H1 (cell line): ENCODE results near the gene HNF1B. TPM values are rescaled to one million over a fixed set of nuclear protein-coding genes. Genes with fewer than 3 reads are reported as not detected.

Experiments used
- CTCF ChIA-PET: fragments of 300-600 bp; sonication (Branson Sonifier 250); formaldehyde crosslinking; loops from one replicate; lab custom pipeline; 2021; ENCODE audit not compliant: partially characterized antibody; lab: Charles Lee
- POLR2A ChIA-PET: fragments of 300-600 bp; sonication (Branson Sonifier 250); formaldehyde crosslinking; loops from one replicate; lab custom pipeline; 2021; ENCODE audit warnings: inconsistent platforms; ENCODE audit not compliant: partially characterized antibody; lab: Charles Lee
- DNase-seq, 2 experiments: peaks; one replicate each; pipeline versions ENCODE4 v3.0.0 to v3.0.0-alpha.2; 2010 to 2022; ENCODE audit warnings: low spot score in 2 of 2, low read depth in 1 of 2, mixed read lengths in 1 of 2
- FAIRE-seq: peaks from 2 replicates; lab custom pipeline; 2011; peaks lifted over from hg19 to GRCh38; lab: Jason Lieb, UNC
- H2AFZ ChIP-seq: 2 replicates; pipeline ENCODE4 v1.8.1; 2012; ENCODE audit warnings: low read length, inconsistent platforms
- H2AK5ac ChIP-seq: 2 replicates; pipeline ENCODE4 v1.6.1; 2013; ENCODE audit warnings: low read depth, low read length
- H2BK120ac ChIP-seq: replicated peaks from 2 replicates; pipeline ENCODE3; 2013; ENCODE audit warnings: low read depth, low read length, inconsistent platforms
- H2BK12ac ChIP-seq: 2 replicates; pipeline ENCODE4 v1.6.1; 2013; ENCODE audit warnings: low read depth, low read length
- H2BK15ac ChIP-seq: 2 replicates; pipeline ENCODE4 v1.6.1; 2013; ENCODE audit warnings: low read length
- H2BK20ac ChIP-seq: 2 replicates; pipeline ENCODE4 v1.6.1; 2013; ENCODE audit warnings: low read length
- H2BK5ac ChIP-seq: 2 replicates; pipeline ENCODE4 v1.6.1; 2013; ENCODE audit warnings: low read depth, low read length
- H3K14ac ChIP-seq: 2 replicates; pipeline ENCODE4 v1.6.1; 2013; ENCODE audit warnings: inconsistent platforms; ENCODE audit not compliant: insufficient read length
- H3K18ac ChIP-seq: 2 replicates; pipeline ENCODE4 v1.6.1; 2013; ENCODE audit warnings: low read length; ENCODE audit errors: extremely low read depth
- H3K23ac ChIP-seq: 2 replicates; pipeline ENCODE4 v1.6.1; 2013; ENCODE audit warnings: inconsistent platforms; ENCODE audit not compliant: insufficient read length
- H3K23me2 ChIP-seq: 2 replicates; pipeline ENCODE4 v1.6.1; 2013; ENCODE audit warnings: low read depth, low read length
- H3K27ac ChIP-seq: 2 replicates; pipeline ENCODE4 v1.6.1; 2011; ENCODE audit warnings: low read depth, low read length, inconsistent platforms
- H3K27me3 ChIP-seq, 4 experiments: replicated peaks in 1 of 4; 1 replicate in 1 of 4; 2 replicates in 3 of 4; pipeline versions ENCODE4 v1.6.1 to v1.8.1; 2011 to 2013; ENCODE audit warnings: low read length in 3 of 4, mild to moderate bottlenecking in 3 of 4, inconsistent platforms in 2 of 4, mixed read lengths in 2 of 4, moderate library complexity in 1 of 4; ENCODE audit not compliant: control insufficient read depth in 3 of 4, insufficient read depth in 3 of 4; ENCODE audit errors: extremely low read depth in 1 of 4
- H3K36me3 ChIP-seq, 4 experiments: 2 replicates each; pipeline versions ENCODE4 v1.6.1 to v1.8.1; 2011 to 2013; ENCODE audit warnings: mild to moderate bottlenecking in 4 of 4, low read length in 3 of 4, moderate library complexity in 2 of 4, control low read depth in 1 of 4, inconsistent platforms in 1 of 4; ENCODE audit not compliant: insufficient read depth in 4 of 4, control insufficient read depth in 2 of 4
- H3K4ac ChIP-seq: replicated peaks from 2 replicates; pipeline ENCODE3; 2013; ENCODE audit warnings: low read length, low read depth, mixed read lengths, inconsistent platforms; ENCODE audit not compliant: insufficient read length
- H3K4me1 ChIP-seq, 4 experiments: replicated peaks in 1 of 4; 1 replicate in 1 of 4; 2 replicates in 3 of 4; pipeline versions ENCODE4 v1.6.1 to v1.8.1; 2011 to 2013; ENCODE audit warnings: low read length in 3 of 4, inconsistent platforms in 2 of 4, mixed read lengths in 1 of 4; ENCODE audit not compliant: insufficient read depth in 4 of 4, control insufficient read depth in 3 of 4
- H3K4me2 ChIP-seq, 2 experiments: 2 replicates each; pipeline versions ENCODE4 v1.6.1 to v1.8.1; 2011 to 2013; ENCODE audit warnings: low read depth in 2 of 2, low read length in 2 of 2, control low read depth in 1 of 2, inconsistent platforms in 1 of 2, mild to moderate bottlenecking in 1 of 2; ENCODE audit not compliant: insufficient read depth in 1 of 2
- H3K4me3 ChIP-seq, 4 experiments: fragments of 200-600, 300-600 bp in 1 of 4; sonication (generic), shearing (Covaris generic), sonication (Bioruptor Twin) in 1 of 4; 2 replicates each; pipeline versions ENCODE4 v1.5.1 to v1.8.1; 2011 to 2016; ENCODE audit warnings: low read length in 4 of 4, low read depth in 3 of 4, control low read depth in 2 of 4, inconsistent platforms in 2 of 4, mild to moderate bottlenecking in 2 of 4, mixed read lengths in 1 of 4, moderate library complexity in 1 of 4; ENCODE audit not compliant: insufficient read depth in 2 of 4; ENCODE audit errors: extremely low read depth in 1 of 4
- H3K56ac ChIP-seq: replicated peaks from 2 replicates; pipeline ENCODE3; 2013; ENCODE audit warnings: low read depth, mild to moderate bottlenecking, mixed read lengths, low read length, inconsistent platforms; ENCODE audit not compliant: insufficient read length
- H3K79me1 ChIP-seq: 2 replicates; pipeline ENCODE4 v1.6.1; 2013; ENCODE audit warnings: low read depth, low read length, control low read depth
- H3K79me2 ChIP-seq, 2 experiments: 2 replicates each; pipeline versions ENCODE4 v1.6.1 to v1.8.1; 2012 to 2013; ENCODE audit warnings: low read length in 2 of 2, mild to moderate bottlenecking in 2 of 2, inconsistent platforms in 1 of 2; ENCODE audit not compliant: insufficient read depth in 2 of 2, control insufficient read depth in 1 of 2
- H3K9ac ChIP-seq, 4 experiments: replicated peaks in 1 of 4; 1 replicate in 1 of 4; 2 replicates in 3 of 4; pipeline versions ENCODE4 v1.6.1 to v1.8.1; 2011 to 2013; ENCODE audit warnings: low read depth in 3 of 4, low read length in 3 of 4, control low read depth in 2 of 4, mild to moderate bottlenecking in 2 of 4, moderate library complexity in 2 of 4, inconsistent platforms in 1 of 4; ENCODE audit errors: extremely low read depth in 1 of 4
- H3K9me3 ChIP-seq, 2 experiments: 2 replicates each; pipeline versions ENCODE4 v1.6.1 to v1.8.1; 2012 to 2013; ENCODE audit warnings: mild to moderate bottlenecking in 2 of 2, moderate library complexity in 2 of 2, control low read depth in 1 of 2, inconsistent platforms in 1 of 2, low read depth in 1 of 2, low read length in 1 of 2, mixed read lengths in 1 of 2; ENCODE audit not compliant: insufficient read depth in 2 of 2
- H4K20me1 ChIP-seq, 2 experiments: replicated peaks in 1 of 2; 2 replicates each; pipeline versions ENCODE3 to v1.8.1; 2011 to 2013; ENCODE audit warnings: inconsistent platforms in 2 of 2, low read length in 2 of 2, mild to moderate bottlenecking in 1 of 2; ENCODE audit not compliant: insufficient read depth in 2 of 2, control insufficient read depth in 1 of 2
- H4K5ac ChIP-seq: 2 replicates; pipeline ENCODE4 v1.6.1; 2013; ENCODE audit warnings: low read length, low read depth, mixed read lengths, inconsistent platforms; ENCODE audit not compliant: insufficient read length
- H4K8ac ChIP-seq: 2 replicates; pipeline ENCODE4 v1.8.0; 2013; ENCODE audit warnings: mild to moderate bottlenecking, moderate library complexity, low read length, inconsistent platforms; ENCODE audit not compliant: insufficient read depth; ENCODE audit errors: extremely low read depth
- H4K91ac ChIP-seq: replicated peaks from 2 replicates; pipeline ENCODE3; 2013; ENCODE audit warnings: low read length, mixed read lengths, inconsistent platforms; ENCODE audit not compliant: insufficient read length
- CEBPB ChIP-seq: IDR thresholded peaks from 2 replicates; pipeline ENCODE4 v1.6.1; 2012; ENCODE audit warnings: low read depth, low read length
- CHD2 ChIP-seq: IDR thresholded peaks from 2 replicates; pipeline ENCODE4 v1.6.1; 2012; ENCODE audit warnings: low read length, improper control_type of control experiment
- CTBP2 ChIP-seq: IDR thresholded peaks from 2 replicates; pipeline ENCODE4 v1.7.0; 2011; ENCODE audit warnings: borderline replicate concordance, mild to moderate bottlenecking, moderate library complexity, mixed read lengths, low read length; ENCODE audit not compliant: insufficient read depth, insufficient read length
- KDM1A ChIP-seq: fragments of 200-600, 300-600 bp; sonication (generic); IDR thresholded peaks from 2 replicates; pipeline ENCODE4 v1.7.1; 2016; ENCODE audit warnings: mild to moderate bottlenecking, low read length, borderline replicate concordance
- RBBP5 ChIP-seq: IDR thresholded peaks from 2 replicates; pipeline ENCODE4 v1.7.1; 2012; ENCODE audit warnings: low read depth, mild to moderate bottlenecking, inconsistent platforms, low read length, moderate library complexity, borderline replicate concordance
- SP4 ChIP-seq: IDR thresholded peaks from 2 replicates; pipeline ENCODE4 v1.6.1; 2012; ENCODE audit warnings: low read length, inconsistent platforms
- SRF ChIP-seq: IDR thresholded peaks from 2 replicates; pipeline ENCODE4 v1.6.1; 2011; ENCODE audit warnings: mild to moderate bottlenecking, low read depth, low read length, moderate library complexity
- SUZ12 ChIP-seq: fragments of 200-600 bp; sonication (generic); IDR thresholded peaks from 2 replicates; pipeline ENCODE4 v1.6.1; 2012; ENCODE audit warnings: mild to moderate bottlenecking, inconsistent platforms, low read length, moderate library complexity, mixed read lengths
- TAF1 ChIP-seq: IDR thresholded peaks from 2 replicates; pipeline ENCODE4 v1.6.1; 2011; ENCODE audit warnings: mild to moderate bottlenecking, low read depth, low read length
- TEAD4 ChIP-seq: IDR thresholded peaks from 2 replicates; pipeline ENCODE4 v1.6.1; 2012; ENCODE audit warnings: low read depth, low read length, inconsistent platforms, mixed read lengths
- ZNF274 ChIP-seq: IDR thresholded peaks from 2 replicates; pipeline ENCODE4 v1.7.0; 2012; ENCODE audit warnings: low read length, borderline replicate concordance; ENCODE audit errors: extremely low read depth
- WGBS, 2 experiments: shearing (Covaris generic) in 1 of 2; methylation state at CpG; one replicate each; pipeline versions ENCODE4 v1.1.6 to v1.1.7; 2013 to 2015; ENCODE audit warnings: low lambda C conversion rate in 2 of 2, mixed read lengths in 2 of 2, inconsistent platforms in 1 of 2, low coverage in 1 of 2, missing lambda C conversion rate in 1 of 2; ENCODE audit not compliant: insufficient replicate concordance in 2 of 2, insufficient coverage in 1 of 2, insufficient read length in 1 of 2; ENCODE audit errors: extremely low coverage in 1 of 2, missing lambda C conversion rate in 1 of 2; 5-methylcytosine and 5-hydroxymethylcytosine counted together
- polyA plus RNA-seq, 7 experiments: library from polyadenylated mRNA; depleted of rRNA in 3 of 7; stranded (reverse) in 5 of 7; unstranded in 2 of 7; fragments of >200 nt in 5 of 7; fragments of 200-250 nt in 2 of 7; gene quantifications; 1 replicate in 5 of 7; 2 replicates in 1 of 7; 4 replicates in 1 of 7; pipeline versions ENCODE4 v1.2.1 to v1.2.3, GENCODE V29; 2011 to 2013; ENCODE audit warnings: missing spikeins in 2 of 7, mixed read lengths in 2 of 7
- total RNA-seq: library from RNA; stranded (reverse); fragmentation: NEBNext Ultra II Directional; extraction: Animal tissue kit (Norgen Biotek cat#: 25700); gene quantifications from 2 replicates; pipeline ENCODE4 v1.2.1, GENCODE V29; 2021
- TF ChIP-seq, protein P1 (sequence below), 3 experiments: IDR thresholded peaks; 1 replicate in 2 of 3; 2 replicates in 1 of 3; pipeline versions ENCODE4 v1.5.1 to v1.6.1; 2011; ENCODE audit warnings: low read length in 3 of 3, mild to moderate bottlenecking in 3 of 3, inconsistent platforms in 2 of 3, low read depth in 1 of 3, moderate library complexity in 1 of 3; ENCODE audit not compliant: insufficient read depth in 1 of 3; ENCODE audit errors: control extremely low read depth in 1 of 3

The HNF1B gene
- total and polyA plus RNA-seq, 2 of the 8 experiments (the other 6 are each of a cell fraction or from before 2014, with no cell fraction given): 0.13 to 0.30 TPM

GRCh38 chr17:37657202-37657601, 87.7 kb downstream of the HNF1B start:
- Histone ChIP-seq H4K5ac (no peak overlapping the region), H3K79me1 (no peaks in the 10 kb centered on the region), H3K18ac (no peak overlapping the region), H4K8ac (no peak overlapping the region), H3K27me3 (no peaks in the 10 kb centered on the region), H4K20me1 (no peaks in the 10 kb centered on the region), H3K4me1 (peaks cover 0 to 3% (median under 1%) of the 10 kb centered on the region in 4 experiments; a peak in 3 of 7 replicates), H3K27ac (no peak overlapping the region), H3K4me3 (no peak overlapping the region), H3K79me2 (no peaks in the 10 kb centered on the region), H2BK5ac (no peak overlapping the region), H4K91ac (no peak overlapping the region), H3K23ac (no peak overlapping the region), H2AFZ (no peak overlapping the region), H2BK15ac (no peak overlapping the region), H2AK5ac (no peak overlapping the region), H3K4me2 (no peak overlapping the region), H3K36me3 (no peaks in the 10 kb centered on the region), H2BK120ac (no peak overlapping the region), H2BK12ac (no peak overlapping the region), H3K9ac (no peak overlapping the region), H3K23me2 (peaks cover 1% of the 10 kb centered on the region; the same call in 1 of the 2 replicates), H3K14ac (no peak overlapping the region), H3K9me3 (no peaks in the 10 kb centered on the region), H3K4ac (no peak overlapping the region), H2BK20ac (no peak overlapping the region), H3K56ac (no peak overlapping the region)
- no peak for DNase-seq
- ChIA-PET CTCF (interaction anchor here (0.9 to 1.2 kb wide), 4 partner anchors 8 to 117 kb away, joined by 3 to 4 read pairs (median 3); no protein-coding TSS in a partner anchor), POLR2A (interaction anchor here (0.9 to 1.6 kb wide), 2 partner anchors 10 to 13 kb away, joined by 3 to 4 read pairs; no protein-coding TSS in a partner anchor)
- WGBS, 2 experiments: 89% methylated on average over 1 of the region's 1 CpG; no CpG with 5 or more reads in 1 of the 2 experiments
- FAIRE-seq: no peak
- TF ChIP-seq SUZ12: no peak
- TF ChIP-seq, protein P1, sequence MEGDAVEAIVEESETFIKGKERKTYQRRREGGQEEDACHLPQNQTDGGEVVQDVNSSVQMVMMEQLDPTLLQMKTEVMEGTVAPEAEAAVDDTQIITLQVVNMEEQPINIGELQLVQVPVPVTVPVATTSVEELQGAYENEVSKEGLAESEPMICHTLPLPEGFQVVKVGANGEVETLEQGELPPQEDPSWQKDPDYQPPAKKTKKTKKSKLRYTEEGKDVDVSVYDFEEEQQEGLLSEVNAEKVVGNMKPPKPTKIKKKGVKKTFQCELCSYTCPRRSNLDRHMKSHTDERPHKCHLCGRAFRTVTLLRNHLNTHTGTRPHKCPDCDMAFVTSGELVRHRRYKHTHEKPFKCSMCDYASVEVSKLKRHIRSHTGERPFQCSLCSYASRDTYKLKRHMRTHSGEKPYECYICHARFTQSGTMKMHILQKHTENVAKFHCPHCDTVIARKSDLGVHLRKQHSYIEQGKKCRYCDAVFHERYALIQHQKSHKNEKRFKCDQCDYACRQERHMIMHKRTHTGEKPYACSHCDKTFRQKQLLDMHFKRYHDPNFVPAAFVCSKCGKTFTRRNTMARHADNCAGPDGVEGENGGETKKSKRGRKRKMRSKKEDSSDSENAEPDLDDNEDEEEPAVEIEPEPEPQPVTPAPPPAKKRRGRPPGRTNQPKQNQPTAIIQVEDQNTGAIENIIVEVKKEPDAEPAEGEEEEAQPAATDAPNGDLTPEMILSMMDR (IDR thresholded peaks at IDR 0.05; ENCODE audit: control extremely low read depth in 1 of 3, insufficient read depth in 1 of 3, low read depth in 1 of 3, low read length in 3 of 3): no peak
- no peak for TF ChIP-seq KDM1A
- no peak for TF ChIP-seq TAF1
- no peak for TF ChIP-seq CHD2
- TF ChIP-seq ZNF274: no peak
- no peak for TF ChIP-seq CTBP2
- TF ChIP-seq CEBPB: no peak
- TF ChIP-seq TEAD4: no peak
- TF ChIP-seq SRF: no peak
- TF ChIP-seq SP4: no peak
- no peak for TF ChIP-seq RBBP5
